PFSK-1 (cell line): ENCODE results near the gene ANKMY1.

Source experiments
- FOXP2 ChIP-seq: optimal IDR thresholded peaks from 2 replicates; pipeline ENCODE3; 2011; ENCODE audit warnings: borderline replicate concordance, control low read depth, inconsistent platforms; ENCODE audit not compliant: insufficient read depth; ENCODE audit errors: extremely low read length, extremely low read depth
- POLR2AphosphoS5 ChIP-seq: IDR thresholded peaks from 2 replicates; pipeline ENCODE4 v1.6.1; 2012; ENCODE audit warnings: low read depth, mild to moderate bottlenecking, control low read depth, low read length, moderate library complexity
- SIN3A ChIP-seq: IDR thresholded peaks from 2 replicates; pipeline ENCODE4 v1.6.1; 2012; ENCODE audit warnings: mild to moderate bottlenecking, low read length, moderate library complexity, borderline replicate concordance; ENCODE audit not compliant: insufficient read depth
- TAF1 ChIP-seq: IDR thresholded peaks from 2 replicates; pipeline ENCODE4 v1.6.1; 2012; ENCODE audit warnings: low read length, control low read depth, borderline replicate concordance; ENCODE audit not compliant: insufficient read depth
- TF ChIP-seq, protein P1 (sequence below), 2 experiments: IDR thresholded peaks; 2 replicates each; pipeline versions ENCODE4 v1.6.1 to v1.8.0; 2011 to 2012; ENCODE audit warnings: low read depth in 2 of 2, low read length in 2 of 2, control low read depth in 1 of 2, inconsistent platforms in 1 of 2, mild to moderate bottlenecking in 1 of 2, moderate library complexity in 1 of 2; ENCODE audit not compliant: insufficient read depth in 1 of 2

The ANKMY1 gene

DNA sequence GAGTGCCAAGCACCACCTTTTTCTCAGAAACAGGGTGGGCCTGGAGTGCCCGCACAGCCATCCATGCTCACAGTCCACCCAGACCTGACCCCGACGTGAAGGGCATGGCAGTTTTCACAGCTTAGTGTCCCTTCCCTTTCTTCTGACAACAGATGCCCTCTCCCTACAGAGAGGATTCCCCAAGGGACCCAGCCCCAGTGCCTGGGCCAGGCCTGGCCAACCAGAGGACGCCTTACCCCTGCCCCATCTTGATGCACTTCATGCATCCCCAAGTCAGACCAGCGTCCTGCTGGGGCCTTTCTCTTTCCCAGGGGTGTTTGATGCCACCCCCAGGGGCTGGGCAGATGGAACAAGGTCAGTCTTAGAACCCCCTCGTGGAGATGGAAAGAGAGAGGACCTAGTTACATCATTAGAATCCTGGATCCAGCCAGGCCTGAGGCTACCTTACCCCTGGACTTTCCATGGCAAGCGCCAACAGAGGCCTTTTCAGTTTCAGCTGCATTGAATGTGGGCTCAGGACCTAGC, 3.8 kb downstream of the ANKMY1 start:
- no peak for TF ChIP-seq FOXP2
- TF ChIP-seq POLR2AphosphoS5 = no peak
- TF ChIP-seq, protein P1, sequence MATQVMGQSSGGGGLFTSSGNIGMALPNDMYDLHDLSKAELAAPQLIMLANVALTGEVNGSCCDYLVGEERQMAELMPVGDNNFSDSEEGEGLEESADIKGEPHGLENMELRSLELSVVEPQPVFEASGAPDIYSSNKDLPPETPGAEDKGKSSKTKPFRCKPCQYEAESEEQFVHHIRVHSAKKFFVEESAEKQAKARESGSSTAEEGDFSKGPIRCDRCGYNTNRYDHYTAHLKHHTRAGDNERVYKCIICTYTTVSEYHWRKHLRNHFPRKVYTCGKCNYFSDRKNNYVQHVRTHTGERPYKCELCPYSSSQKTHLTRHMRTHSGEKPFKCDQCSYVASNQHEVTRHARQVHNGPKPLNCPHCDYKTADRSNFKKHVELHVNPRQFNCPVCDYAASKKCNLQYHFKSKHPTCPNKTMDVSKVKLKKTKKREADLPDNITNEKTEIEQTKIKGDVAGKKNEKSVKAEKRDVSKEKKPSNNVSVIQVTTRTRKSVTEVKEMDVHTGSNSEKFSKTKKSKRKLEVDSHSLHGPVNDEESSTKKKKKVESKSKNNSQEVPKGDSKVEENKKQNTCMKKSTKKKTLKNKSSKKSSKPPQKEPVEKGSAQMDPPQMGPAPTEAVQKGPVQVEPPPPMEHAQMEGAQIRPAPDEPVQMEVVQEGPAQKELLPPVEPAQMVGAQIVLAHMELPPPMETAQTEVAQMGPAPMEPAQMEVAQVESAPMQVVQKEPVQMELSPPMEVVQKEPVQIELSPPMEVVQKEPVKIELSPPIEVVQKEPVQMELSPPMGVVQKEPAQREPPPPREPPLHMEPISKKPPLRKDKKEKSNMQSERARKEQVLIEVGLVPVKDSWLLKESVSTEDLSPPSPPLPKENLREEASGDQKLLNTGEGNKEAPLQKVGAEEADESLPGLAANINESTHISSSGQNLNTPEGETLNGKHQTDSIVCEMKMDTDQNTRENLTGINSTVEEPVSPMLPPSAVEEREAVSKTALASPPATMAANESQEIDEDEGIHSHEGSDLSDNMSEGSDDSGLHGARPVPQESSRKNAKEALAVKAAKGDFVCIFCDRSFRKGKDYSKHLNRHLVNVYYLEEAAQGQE (IDR thresholded peaks at IDR 0.05; ENCODE audit: insufficient read depth in 1 of 2, low read depth in 2 of 2, low read length in 2 of 2) = no peak
- no peak for TF ChIP-seq TAF1
- TF ChIP-seq SIN3A = no peak

DNA sequence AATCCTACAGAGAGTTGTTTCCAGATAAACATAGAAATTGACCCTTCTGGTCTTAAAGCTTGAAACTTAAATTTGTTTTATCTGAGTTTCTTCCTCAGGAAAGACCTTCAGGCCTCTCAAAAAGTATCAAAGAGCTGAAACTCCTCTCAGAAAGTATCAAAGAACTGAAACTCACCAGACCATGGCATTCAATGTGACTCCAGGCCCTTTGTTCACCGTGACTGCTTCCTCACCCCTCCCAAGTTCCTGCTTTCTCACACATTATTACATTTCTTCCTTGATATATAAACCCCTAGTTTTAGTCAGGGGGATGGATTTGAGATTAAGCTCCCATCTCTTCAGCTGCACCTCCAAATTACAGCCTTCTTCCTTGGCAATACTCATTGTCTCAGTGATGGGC, 6.0 kb downstream of the ANKMY1 start:
- no peak for TF ChIP-seq FOXP2
- TF ChIP-seq, protein P1 (IDR thresholded peaks at IDR 0.05; ENCODE audit: insufficient read depth in 1 of 2, low read depth in 2 of 2, low read length in 2 of 2) = no peak
- TF ChIP-seq SIN3A = no peak
- no peak for TF ChIP-seq POLR2AphosphoS5
- TF ChIP-seq TAF1 = no peak

DNA sequence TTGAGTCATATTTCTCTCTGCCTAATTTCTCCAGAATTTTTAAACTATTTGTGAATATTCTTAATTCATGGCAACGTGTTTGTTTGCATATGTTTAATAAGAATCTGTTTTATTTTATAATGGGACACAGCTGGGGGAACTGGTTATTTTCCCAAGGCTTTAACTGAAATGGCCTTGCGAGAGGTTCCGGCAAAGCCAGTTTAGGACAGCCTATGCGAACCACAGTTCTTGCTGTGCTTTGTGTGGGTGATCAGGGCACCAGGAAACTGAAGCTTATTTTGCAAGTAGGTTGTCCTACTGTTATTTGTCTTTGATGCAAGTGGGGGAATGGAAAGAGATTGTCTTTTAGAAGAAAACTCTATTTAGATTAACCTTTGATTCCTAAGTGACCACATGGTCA, 6.5 kb downstream of the ANKMY1 start:
- TF ChIP-seq TAF1 (no peak), SIN3A (no peak), FOXP2 (no peak), POLR2AphosphoS5 (no peak)
- TF ChIP-seq, protein P1 (IDR thresholded peaks at IDR 0.05; ENCODE audit: insufficient read depth in 1 of 2, low read depth in 2 of 2, low read length in 2 of 2) = no peak

DNA sequence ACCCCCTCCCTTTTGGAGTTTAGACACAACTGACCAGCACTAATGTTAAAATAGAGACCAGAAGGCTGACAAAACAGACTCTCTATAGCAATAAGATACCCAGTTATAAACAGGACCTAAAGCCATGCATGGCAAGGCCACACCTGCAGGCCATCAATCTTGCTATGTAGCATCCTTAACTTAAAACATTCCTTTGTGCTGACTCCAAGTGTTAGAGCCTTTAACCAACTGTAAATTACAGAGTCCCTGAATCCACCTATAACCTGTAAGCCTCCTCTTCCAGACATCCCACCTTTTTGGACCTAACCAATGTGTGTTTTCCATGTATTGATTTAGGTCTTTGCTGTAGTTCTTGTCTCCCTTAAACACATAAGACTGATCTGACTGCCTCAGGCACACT, 17.9 kb downstream of the ANKMY1 start:
- TF ChIP-seq TAF1 (no peak), FOXP2 (no peak), SIN3A (no peak)
- TF ChIP-seq, protein P1 (IDR thresholded peaks at IDR 0.05; ENCODE audit: insufficient read depth in 1 of 2, low read depth in 2 of 2, low read length in 2 of 2) = no peak
